Right ventricle myocardium inferior (tissue), 1 donor: Measurements from ENCODE around the gene FANCF. TPM values are rescaled to one million over a fixed set of nuclear protein-coding genes. Genes with fewer than 3 reads are reported as not detected.
"Not testable (repeated sequence)": the region's sequence is repeated elsewhere in the genome, so short reads cannot be mapped to it uniquely, and the experiment has no call there.

Source experiments
- ATAC-seq: fragments of 200-7000 bp; cut with Tn5 transposase; one replicate; pipeline ENCODE4 v1.9.1; 2020; ENCODE audit warnings: mild to moderate bottlenecking, moderate library complexity
- DNase-seq: peaks from one replicate; pipeline ENCODE4 v3.0.0; 2021; ENCODE audit errors: missing footprints
- intact Hi-C: fragments of 100-400 bp; cut with DNase I; formaldehyde crosslinking; loops from one replicate; pipeline ENCODE4 v1.11.0; 2022
- long read RNA-seq: library from polyadenylated mRNA; unstranded; transcript quantifications from one replicate; pipeline ENCODE4 v2.0.0, GENCODE V29; 2021
- total RNA-seq: library from RNA; stranded (reverse); fragmentation: NEBNext Ultra II Directional; extraction: Animal tissue kit (Norgen Biotek cat#: 25700); gene quantifications from one replicate; pipeline ENCODE4 v1.2.1, GENCODE V29; 2021
- donor health status: DM: no; HTN: yes; CAD: no; lungs with severe emphysema.

The FANCF gene
- total RNA-seq: 4.8 TPM
- long read RNA-seq, transcript FANCF-201 (1 exons, 2,952 nt): major isoform, 6 of 6 reads
- long read RNA-seq, partial matches to known transcripts: 0 of 6 reads
- long read RNA-seq, other reads (novel, unspliced or antisense): 0 of 6 reads

GRCh38 chr11:22625448-22626287 lies at the start of gene FANCF:
FANCF (minus strand) TSS chr11:22625823; CDS start chr11:22625810, 13 bp downstream.
- intact Hi-C loops: loop anchor here (2.0 to 5.0 kb wide), 3 partner anchors 41 to 202 kb away; partner anchors contain the start of genes GAS2 and SVIP
- ATAC-seq: peak; percentile 99
- peak; percentile 94 for DNase-seq

- no peak for DNase-seq
- intact Hi-C loops: no loop called here
- no peak for ATAC-seq
Observed at GRCh38 chr11:22674470-22675439, 49.1 kb upstream of the FANCF start.

GRCh38 chr11:22671751-22672150 lies 46.1 kb upstream of the FANCF start:
- intact Hi-C loops: no loop called here
- no peak for ATAC-seq
- no peak for DNase-seq

- ATAC-seq (no peak), DNase-seq (no peak)
- intact Hi-C loops: no loop called here
Observed at GRCh38 chr11:22670830-22671229, 45.2 kb upstream of the FANCF start.

GRCh38 chr11:22669368-22669767 lies 43.7 kb upstream of the FANCF start:
- DNase-seq: no peak
- no peak for ATAC-seq
- intact Hi-C loops: no loop called here

- intact Hi-C loops: no loop called here
- ATAC-seq (no peak), DNase-seq (no peak)
Observed at GRCh38 chr11:22668005-22668796, 42.6 kb upstream of the FANCF start.

- DNase-seq: peak; percentile 73
- peak; percentile 89 for ATAC-seq
- intact Hi-C loops: loop anchor here (2.0 kb wide), 2 partner anchors 42 to 60 kb away; partner anchors contain the start of gene FANCF
Observed at GRCh38 chr11:22666688-22667439, 41.2 kb upstream of the FANCF start.

- DNase-seq: no peak
- peak; percentile 35 for ATAC-seq
- intact Hi-C loops: loop anchor here (2.0 kb wide), 2 partner anchors 42 to 60 kb away; partner anchors contain the start of gene FANCF
Observed at GRCh38 chr11:22666325-22666687, 40.7 kb upstream of the FANCF start, which contains the start of gene GAS2. GAS2 (plus strand) TSS chr11:22666611; CDS start chr11:22674870, 8,259 bp downstream.

- ATAC-seq (no peak), DNase-seq (no peak)
- intact Hi-C loops: no loop called here
Observed at GRCh38 chr11:22659783-22660182, 34.2 kb upstream of the FANCF start.

GRCh38 chr11:22657101-22657694 lies 31.6 kb upstream of the FANCF start:
- no peak for DNase-seq
- ATAC-seq: no peak
- intact Hi-C loops: no loop called here

- DNase-seq: no peak
- intact Hi-C loops: no loop called here
- no peak for ATAC-seq
Observed at GRCh38 chr11:22656130-22656529, 30.5 kb upstream of the FANCF start.

GRCh38 chr11:22652346-22652745 lies 26.7 kb upstream of the FANCF start:
- intact Hi-C loops, ATAC-seq, DNase-seq: not testable (repeated sequence)

GRCh38 chr11:22641559-22641958 lies 15.9 kb upstream of the FANCF start:
- intact Hi-C loops: no loop called here
- no peak for ATAC-seq
- no peak for DNase-seq

- ATAC-seq (no peak), DNase-seq (no peak)
- intact Hi-C loops: no loop called here
Observed at GRCh38 chr11:22640862-22641261, 15.2 kb upstream of the FANCF start.

GRCh38 chr11:22635689-22636088 lies 10.1 kb upstream of the FANCF start:
- ATAC-seq (no peak), DNase-seq (no peak)
- intact Hi-C loops: no loop called here

GRCh38 chr11:22634897-22635629 lies 9.4 kb upstream of the FANCF start:
- ATAC-seq (peak; percentile 39), DNase-seq (peak; percentile 43)

More at GRCh38 chr11:22634897-22635629, 9.4 kb upstream of the FANCF start:
- intact Hi-C loops: no loop called here
